ENCODE measurements around the gene ZNF526.
A peak's percentile ranks its signal among the peaks of the same experiment; 100 is the strongest.

ZNF526 gene

DNA sequence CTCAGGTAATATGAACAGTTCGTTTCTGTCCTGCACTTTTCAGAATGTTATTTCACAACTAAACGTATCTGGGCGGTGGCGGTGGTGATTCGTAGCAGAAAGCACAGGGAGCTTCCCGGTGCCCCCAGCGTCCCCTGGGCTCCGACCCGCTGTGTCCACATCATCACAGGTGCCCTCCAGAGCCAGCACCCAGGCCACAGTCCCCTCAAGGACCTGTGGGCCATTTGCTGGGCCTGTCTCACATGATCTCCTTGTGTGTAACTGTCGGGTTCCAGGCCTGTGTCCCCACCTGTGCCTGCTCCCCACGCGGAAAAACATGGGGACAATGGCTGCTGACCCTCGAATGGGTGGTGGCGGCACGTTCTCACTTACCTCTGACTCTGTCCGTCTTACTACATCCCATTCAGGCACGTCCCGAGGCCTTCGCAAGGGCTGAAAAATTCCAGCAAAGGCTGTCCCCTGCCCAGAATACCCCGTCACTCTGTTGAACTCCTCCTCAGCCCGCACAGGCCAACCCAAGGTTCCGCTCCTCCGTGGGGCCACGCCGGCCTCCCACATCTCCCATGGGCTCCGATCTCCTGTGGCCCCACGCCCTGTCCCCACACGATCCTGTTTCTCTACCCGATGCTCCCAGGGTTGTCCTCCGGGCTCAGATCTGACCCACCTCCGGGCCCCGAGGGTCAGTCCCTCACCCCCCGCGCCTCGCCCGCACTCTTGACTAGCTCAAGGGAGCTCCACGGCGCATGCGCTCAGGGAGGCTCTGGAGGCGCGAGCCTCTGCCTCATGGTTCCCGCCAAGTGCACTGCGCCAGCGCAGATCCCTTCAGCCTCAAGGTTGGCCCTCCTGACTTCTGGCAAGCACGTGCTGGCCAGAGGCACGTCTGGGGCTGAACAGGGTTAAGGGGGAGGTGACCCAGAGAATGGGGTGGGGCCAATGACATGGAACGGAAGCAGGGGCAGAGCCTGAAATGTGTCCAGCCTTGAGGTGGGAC is 23.8 kb upstream of the ZNF526 start:
- DNase-seq (ENCODE audit: low spot score): peak; percentile 67

DNA sequence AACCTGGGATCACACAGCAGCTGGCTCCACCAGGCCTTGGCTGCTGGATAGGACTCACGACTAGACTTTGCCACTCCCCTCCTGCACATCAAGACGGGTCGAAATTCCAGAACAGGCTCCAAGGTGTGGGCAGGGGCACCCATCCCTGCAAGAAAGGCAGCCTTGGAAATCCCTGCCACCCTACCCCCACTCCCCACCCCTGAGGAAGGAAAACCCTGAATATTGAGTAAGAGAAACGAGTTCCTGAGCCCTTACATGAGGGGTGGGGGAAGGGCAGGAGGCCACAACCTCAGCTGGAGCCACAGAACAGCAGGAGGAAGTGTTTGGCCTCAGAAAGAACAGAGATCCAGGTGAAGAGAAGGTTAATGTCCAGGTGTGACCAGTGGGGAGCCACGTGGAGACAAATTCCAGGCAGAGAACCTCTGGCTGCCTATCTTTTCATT is 22.7 kb upstream of the ZNF526 start:
- peak; percentile 56 for DNase-seq (ENCODE audit: low spot score)

DNA sequence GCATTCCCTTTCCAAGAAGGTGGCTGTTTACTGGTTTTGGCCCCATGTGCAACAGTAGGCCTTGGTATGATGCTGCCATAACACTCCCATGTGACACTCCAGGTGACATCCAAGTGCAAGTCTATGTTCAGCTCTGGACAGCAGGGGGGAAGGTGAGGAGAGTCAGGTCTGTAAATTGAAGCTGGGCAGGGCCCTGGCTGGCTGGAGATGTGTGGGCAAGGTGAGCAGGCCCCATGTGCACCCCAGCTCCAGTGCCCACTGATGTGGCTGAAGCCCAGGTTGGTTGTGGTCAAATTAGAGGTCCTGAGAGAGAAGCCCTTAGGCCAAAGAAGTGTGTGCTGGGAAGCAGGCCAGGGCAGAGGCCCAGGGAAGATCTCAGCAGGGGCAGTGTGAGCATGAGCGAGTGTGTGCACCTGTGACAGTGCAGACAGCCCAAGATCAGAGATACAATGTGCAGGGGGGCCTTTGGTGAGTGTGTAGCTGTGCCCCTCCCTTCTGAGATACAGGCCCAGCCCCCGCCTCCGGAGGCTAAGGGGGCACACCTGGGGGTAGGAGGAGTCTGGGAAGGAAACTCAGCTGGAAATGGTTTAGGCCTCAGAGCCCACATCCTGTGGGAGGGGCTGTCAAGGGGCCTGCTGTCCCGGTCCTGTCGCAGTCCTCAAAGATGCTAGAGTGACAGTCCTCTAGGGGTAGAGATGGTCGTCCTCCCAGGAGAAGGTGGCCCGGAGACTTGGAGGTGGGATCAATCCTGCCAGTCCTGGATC is 21.3 kb upstream of the ZNF526 start:
- DNase-seq (ENCODE audit: low spot score): no peak

DNA sequence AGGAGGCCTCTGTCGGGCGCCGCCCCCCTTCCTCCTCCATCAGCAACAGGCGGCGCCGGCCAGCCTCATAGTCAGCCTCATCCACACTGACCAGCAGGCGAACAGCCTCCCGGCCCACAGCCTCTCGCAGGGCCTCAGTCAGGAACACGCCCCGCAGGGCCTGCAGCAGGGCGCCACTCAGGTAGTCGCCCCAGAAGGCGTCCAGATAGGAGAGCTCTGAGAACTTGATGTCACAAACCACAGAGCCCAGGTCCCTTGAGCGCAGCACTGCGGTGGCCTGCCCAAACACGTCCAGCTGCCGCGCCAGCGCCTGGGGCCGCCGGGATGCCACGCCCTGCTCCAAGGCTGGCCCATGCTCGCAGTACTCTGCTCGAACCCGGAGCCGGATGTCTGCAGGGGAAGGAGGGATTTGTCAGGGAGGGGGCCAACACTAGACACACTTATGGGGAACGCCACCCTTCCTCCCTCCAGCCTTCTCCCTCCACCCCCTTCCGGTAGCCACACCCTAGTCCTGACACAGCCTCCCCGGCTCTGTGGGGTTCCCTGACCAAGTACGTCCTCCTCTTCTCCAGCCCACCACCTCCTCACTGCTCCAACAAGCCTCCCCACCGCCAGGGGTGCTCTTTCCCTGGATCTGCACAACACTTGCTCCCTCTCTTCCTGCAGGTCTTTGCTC is 20.5 kb upstream of the ZNF526 start:
- DNase-seq (ENCODE audit: low spot score): peak; percentile 65

DNA sequence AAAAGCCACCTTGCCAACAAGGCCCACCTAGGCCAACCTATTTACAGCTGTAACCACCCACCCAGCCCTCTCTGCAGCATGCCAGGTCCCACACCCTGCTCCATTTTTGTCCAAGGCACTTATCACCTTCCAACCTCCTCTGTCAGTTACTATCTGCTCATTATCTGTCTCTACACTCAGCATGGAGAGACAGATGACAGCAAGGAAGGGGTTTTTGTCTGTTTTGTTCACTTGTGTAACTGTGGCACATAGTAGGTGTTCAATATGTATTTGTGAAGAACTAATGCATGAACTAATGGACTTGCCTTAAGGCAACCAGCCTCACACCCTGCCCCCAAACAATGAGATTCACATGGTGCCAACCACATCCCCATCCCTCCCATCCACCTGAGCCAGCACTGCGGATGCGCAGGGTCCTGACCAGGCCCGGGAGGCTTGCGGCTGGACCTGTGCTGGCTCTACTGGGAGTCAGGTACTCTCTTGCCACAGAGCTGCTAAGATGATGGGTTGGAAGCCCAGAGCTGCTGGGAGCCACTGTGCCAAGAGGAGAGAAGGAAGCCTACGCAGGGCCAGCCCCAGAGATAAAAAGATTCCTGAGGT is 19.9 kb upstream of the ZNF526 start:
- no peak for DNase-seq (ENCODE audit: low spot score)

DNA sequence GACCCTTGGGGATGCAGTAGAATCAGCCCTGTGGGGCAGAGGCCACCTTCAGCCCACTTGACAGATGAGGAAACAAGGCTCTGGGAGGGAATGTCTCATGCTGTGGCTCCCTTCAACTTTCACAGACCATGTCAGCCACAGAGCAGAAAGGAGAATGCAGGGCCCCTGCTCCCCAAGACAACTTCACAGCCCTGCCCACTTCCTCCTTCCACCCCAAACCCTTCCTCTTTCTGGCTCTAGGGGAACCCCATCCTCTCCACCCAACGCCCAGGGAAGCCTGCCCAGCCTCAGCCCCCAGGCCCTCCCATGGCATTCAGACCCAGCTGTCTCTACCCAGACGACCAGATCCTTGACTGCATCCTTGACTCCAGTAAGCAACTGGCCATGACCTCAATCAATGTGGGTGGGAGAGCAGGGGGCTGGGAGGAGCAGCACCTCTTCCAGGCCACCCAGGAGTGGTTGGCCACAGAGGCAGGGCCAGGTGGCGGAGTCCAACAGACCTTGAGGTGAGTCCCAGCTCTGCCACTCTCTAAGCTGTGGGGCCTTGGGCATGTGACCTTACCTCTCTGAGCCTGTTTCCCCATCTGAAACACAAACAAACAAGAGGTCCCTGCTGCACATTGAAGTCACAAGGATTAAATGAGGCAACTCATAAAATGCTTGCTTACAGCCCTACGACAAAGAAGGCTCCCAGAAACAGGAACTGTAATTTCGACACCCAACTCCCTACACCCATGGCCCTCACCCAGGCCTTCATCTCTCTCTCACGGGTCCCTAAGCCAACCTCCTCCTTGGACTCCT is 18.4 kb upstream of the ZNF526 start:
- DNase-seq (ENCODE audit: low spot score): no peak

DNA sequence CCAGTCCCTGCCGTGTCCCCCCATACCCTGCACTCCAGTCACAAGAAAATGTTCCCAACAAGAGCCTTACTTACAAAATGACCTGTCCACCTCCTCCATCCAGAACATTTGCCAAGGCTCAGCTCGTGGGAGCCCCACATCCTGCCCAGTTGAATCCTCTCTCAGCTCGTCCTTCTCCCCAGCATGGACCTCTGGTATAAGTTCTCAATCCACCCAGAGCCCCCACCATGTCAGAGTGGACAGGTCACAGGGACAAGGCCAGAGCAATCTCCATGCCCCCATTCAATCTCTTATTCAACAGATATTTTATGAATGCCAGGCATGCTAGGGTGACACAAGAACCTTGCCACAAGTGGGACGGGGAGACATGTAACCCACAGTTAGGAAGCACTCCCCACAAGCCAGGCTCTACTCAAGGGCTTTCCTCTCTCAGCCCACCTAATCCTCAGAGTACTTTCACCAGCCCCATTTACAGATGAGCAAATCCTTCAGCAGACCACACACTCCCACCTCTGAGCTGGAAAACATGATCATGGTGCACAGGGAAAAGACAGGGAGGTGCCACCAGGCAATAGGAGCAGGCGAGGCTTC is 17.7 kb upstream of the ZNF526 start:
- no peak for DNase-seq (ENCODE audit: low spot score)

DNA sequence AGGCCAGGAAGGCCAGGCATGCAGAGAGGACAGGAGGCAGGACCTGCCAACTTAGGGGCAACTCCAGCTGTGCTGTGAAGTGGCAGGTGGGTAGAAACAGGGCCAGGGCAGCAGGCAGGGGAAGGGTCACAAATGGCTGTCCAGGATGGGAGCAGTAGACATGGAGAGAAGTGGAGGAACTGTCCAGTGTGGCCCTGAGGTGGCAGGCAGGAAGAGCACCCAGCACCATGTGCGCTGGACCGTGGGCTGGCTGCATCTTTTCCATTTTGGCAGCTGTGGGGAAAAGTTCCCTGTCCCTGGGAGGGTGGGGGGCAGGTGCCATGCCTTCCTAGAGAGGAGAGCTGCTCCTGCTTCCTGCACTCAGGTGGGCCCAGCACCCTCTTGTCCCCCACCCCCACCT is 16.4 kb upstream of the ZNF526 start:
- DNase-seq (ENCODE audit: low spot score): no peak

DNA sequence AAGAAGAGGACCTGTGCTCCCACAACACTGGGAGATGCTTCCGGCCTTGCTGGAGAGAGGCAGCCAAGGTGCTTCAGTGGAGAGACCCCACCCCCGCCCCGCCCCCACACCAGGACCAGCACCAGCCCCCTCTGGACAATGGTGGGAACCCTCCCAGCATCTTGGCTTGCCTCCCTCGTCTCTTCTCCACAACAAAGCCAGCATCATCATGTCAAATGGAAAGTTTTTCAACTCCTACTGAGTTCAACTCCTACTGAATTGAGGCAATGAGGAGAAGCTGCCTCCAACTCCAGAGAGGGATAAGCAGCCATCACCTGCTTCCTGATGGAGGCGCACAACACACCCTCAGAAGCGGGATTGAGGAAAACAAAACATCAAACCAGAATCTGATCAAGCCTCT is 15.4 kb upstream of the ZNF526 start:
- peak; percentile 72 for DNase-seq (ENCODE audit: low spot score)

DNA sequence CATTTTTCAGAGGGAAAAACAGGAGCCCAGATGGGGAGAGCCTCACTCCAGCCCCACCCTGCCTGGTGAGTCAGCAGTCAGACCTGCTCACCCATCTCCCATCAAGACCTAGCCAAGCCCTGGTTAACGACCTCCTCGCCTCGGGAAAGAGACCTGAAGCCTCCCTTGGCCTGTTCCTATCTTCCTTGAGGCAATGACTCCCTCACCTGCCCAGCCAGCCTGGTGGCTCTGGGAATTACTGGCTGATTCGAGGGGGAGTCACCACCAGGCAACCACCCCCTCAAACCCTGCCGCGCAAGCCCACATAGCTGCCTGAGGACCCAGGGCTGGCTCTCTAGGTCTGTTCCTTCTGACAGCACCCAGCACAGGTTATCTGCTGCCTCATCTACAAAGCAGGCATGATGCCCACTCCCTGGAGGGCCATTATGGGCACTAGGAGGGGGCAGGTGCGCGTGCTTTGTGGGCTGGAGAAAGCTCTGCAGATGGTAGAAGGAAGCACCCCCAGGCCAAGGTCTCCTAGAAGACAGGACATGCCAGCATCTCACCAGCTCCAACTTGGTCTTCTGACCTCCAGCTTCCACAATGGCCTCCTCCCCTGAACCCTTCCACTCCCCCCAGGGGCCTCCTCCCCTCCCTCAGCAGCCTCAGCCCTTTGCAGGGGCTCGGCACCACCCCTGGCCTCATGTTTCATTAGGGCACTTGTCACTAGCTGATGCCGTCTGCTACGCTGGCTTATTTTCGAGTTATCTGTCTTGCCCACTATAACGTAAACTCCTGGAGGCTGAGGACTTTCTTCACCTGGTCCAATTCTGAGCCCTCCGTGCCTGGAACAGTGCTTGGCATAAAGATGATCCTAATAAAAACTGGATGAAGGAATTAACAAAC is 13.0 kb upstream of the ZNF526 start:
- DNase-seq (ENCODE audit: low spot score): no peak

DNA sequence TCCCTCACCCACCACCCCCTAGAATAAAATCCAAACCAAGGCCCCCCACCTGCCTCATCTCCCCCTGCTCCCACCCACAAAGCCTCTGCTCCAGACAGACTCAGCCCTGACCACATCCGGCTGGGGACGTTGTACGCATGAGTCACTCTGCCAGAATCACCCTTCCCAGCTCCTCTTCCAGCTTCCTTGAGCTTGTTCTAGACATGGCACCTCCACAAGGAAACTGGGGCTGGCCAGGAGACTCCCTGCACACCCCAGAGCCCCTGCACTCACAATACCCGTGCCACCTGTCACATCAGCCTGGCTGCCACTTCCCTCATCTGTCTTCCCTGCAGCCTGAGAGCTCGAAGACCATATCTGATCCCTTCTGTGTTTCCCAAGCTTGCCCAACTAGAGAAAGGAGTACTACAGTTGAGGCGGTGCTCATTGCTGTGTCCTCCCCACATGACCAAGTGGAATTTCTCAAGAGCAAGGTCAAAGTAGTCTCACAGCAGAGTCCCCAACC is 12.3 kb upstream of the ZNF526 start:
- no peak for DNase-seq (ENCODE audit: low spot score)

DNA sequence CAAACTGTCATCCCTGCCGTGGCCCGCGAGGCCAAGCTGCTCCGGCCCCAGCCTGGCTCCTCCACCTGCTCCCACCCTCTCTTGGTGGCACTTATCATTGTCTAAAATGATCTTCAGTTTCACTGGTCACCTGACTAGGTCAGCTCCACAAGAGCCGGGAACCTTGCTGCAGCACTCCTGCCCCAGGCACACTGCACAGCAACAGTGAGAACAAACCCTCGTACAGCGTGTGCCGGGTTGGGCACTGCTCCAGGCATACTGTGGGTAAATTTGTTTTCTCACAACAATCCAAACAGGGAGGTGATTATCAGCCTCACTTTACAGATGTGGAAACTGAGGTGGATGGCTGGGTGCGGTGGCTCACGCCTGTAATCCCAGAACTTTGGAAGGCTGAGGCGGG is 11.5 kb upstream of the ZNF526 start:
- DNase-seq (ENCODE audit: low spot score): no peak

DNA sequence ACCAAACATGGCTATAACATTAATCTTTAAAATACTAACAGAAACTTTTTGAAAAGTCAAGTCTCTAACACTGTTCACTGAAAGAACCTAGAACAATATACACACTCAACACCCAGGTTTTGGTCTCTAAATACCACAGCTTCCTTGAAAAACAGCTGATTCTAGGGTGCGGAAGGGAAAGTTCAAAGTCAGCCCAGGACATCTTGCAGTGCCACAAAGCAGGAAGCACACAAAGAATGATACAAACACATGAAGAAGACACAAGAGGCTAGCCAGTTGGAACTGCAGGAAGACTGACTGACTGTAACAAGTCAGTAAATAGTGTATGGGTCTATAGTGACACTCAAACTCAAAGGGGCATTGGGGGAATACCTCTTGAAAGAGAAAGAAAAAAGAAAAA is 7.2 kb upstream of the ZNF526 start:
- no peak for DNase-seq (ENCODE audit: low spot score)

DNA sequence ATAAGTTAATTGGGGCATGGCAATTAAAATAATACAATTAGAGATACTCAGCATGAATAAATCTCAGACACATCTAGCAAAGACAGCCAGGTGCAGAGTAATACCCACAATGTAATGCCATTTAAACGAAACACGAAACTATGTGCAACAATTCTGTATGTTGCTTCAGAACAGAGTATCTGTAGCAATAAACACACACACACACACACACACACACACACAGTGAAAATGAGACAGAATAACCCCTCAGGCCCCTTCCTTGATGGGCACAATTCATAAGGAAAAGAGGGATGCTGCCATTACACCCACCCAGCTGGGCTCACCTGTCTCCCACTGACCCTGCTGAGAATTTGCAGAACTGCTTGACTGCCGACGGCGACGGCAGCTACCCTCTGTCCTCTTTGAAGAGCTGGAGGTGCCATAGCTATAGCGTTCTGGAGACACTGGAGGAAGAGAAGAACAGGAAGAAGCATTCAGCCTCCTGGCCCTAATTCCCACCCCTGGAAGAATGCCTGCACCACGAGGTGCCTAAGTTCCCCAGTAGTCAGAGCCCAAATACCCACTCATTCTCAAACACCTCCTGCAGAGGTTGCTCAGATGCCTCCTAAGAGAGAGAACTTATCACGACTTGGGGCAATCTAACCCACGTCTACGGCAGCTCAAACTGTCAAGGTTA is 5.2 kb upstream of the ZNF526 start:
- no peak for DNase-seq (ENCODE audit: low spot score)

DNA sequence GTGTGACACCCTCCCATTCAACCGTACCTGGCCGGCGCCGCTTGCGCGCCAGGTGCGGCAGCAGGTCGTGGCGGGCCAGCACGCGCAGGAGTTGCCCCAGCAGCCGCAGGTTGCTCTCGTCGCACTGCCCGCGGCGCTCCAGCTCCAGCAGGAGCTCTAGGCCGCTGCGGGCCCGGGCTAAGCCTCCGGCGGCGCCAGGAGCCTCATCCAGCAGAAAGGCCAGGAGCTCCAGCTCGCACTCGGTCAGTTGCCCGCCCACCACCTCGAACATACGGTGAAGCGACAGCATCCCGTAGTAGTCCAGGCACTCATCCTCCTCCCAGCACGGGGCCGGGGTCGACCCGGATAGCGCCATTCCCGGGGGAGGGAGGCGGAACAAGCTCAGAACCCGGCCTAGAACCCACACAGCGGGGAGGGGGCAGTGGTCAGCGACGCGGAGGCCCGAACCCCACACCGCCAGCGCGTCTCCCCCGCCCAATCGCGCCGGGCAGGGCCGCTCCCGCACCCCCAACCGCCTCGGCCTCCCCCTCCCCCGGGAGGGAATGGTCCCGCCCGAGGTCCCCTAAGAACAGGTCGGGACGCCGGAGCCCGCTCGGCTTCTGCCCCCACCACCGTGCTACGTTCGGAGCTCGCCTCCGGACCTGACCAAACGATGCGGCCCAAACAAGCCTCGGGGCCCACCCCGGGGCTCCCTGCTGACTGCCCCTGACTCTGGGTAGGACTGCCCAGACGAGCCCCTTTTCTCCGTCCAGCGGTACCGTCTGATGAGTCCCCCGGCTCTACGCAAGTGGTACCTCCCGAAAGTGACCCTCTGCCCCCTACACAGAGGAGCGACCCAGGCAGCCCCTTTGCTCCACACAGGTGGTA is 3.2 kb upstream of the ZNF526 start:
- peak; percentile 79 for DNase-seq (ENCODE audit: low spot score)

DNA sequence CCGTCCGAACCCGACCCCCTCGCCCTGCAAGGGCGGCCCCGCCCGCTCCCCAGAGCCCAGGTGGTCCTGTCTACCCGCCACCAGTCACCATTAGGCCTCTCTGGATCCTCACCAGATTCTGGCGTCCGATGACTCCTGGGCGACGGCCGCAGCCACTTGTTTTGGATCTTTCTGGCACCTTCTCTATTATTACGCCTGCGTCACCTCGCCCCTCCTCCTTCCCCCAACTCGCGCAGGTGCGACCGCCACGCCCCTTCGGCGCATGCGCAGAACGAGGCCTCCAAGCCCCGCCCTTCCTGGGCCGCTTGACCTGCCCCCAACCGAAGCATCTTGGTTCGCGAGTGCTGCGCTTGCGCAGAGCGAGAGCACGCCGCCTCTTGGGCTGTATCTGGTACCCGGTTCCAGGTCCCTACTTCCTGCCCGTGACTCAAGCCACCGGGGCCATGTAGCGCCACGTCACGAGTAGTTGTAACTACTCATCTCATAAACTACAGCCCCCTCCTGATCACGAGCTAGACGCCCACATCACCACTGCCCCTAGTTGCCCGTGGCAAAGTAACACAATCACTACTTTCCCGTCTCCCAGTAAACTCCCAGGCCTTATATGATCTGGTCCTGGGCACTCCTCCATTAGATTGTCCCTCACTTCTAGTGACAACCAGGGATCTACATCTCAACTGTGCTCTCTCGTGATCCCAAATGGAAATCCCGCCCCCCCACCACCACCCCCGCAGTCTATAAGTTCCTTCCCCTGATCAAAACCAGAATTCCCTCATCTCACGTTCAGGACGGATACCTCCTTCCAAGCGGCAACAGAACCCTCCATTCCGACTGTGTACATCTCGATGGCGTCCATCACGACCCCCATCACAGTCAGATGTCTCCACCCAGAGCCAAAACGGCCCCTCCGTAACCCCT is 2.3 kb upstream of the ZNF526 start, which contains the start of gene DEDD2:
Gene DEDD2, minus strand, starts transcription at position 158 of the 918 bp plus-strand sequence. CDS start 670 bp downstream, outside the sequence.
- peak; percentile 88 for DNase-seq (ENCODE audit: low spot score)

DNA sequence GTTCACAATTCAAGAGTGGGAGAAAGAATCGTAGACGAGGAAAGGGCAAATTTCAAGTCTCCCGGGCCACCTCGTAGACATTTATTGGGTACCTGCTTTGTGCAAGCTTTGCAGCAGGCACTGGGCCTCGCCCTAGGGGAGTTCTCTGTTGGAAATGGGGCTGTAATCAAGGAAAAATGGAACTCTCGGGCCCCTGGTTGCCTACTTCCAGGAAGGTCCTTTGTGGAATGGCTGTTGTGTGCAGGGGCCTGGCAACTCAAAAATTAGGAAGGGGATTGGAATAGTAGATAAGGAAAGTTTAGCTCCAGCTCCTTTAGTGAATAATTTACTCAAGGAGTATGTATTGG is 612 bp downstream of the ZNF526 start:
- DNase-seq (ENCODE audit: low spot score): no peak
